Measurements from ENCODE around the gene ZNF407.

The ZNF407 gene

GRCh38 chr18:74929110-74929509 lies 331.4 kb downstream of the ZNF407 start:
- DNase-seq (ENCODE audit: low read depth): no peak

- no peak for DNase-seq (ENCODE audit: low read depth)
These were observed 332.9 kb downstream of the ZNF407 start for GRCh38 chr18:74930616-74931015.

- DNase-seq (ENCODE audit: low read depth): no peak
These were observed 336.3 kb downstream of the ZNF407 start for GRCh38 chr18:74933930-74934329.

DNA sequence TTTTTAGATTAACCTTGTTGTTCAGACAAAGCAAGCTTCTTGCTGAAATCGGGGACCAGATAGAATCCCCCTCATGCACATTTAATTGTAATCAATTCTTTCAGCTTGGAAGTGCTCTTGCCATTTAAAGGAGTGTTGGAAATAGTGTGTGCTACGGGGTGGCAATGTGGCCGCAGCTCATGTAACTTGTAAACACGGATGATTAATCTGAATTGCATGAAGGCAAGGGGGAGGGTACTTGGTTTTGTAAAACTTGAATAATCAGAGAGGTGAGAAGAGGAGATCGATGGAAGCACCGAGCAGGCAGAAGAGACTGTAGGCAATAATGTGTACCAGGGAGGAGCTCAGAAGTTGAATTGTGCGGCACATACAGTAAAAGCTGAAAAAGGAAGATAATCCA lies 337.8 kb downstream of the ZNF407 start:
- no peak for DNase-seq (ENCODE audit: low read depth)

DNA sequence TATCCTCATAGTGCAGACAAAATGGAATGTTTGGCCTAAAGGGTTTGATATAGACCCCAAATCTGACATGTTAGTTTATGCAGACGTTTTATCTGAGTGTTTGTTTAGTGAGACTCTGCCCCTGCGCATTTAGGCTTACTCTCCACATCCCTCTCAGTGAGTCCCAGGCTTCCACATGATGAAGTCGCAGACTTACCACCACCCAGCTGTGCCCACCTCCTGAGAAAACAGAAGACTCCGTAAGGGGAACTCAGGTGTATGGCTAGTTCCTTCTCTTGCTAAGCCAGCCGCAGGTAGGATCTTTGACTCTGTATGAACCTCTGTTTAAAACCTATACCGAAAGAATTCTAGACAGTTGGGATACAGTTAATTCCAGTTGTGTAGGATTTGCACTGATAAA lies 338.7 kb downstream of the ZNF407 start:
- DNase-seq (ENCODE audit: low read depth): no peak

DNA sequence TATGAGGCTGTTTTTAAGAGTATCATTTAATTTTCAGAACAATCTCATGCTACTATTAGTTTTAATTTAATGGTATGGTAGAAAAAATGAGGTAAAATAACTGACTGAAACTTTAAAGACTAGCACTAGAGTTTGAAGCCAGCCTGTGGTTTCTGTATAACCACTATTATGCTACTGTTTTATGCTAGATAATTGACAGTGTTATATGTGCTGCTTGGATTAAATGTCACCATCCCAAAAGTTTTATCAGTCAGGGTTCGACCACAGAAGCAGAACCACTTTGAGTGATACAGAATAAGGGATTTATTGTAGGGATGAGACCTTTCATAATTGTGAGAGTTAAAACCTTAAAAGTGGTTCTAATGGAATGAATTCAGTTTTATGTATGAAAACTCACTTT lies 339.6 kb downstream of the ZNF407 start:
- no peak for DNase-seq (ENCODE audit: low read depth)

- DNase-seq (ENCODE audit: low read depth): no peak
These were observed 343.2 kb downstream of the ZNF407 start for GRCh38 chr18:74940856-74941255.

GRCh38 chr18:74942319-74942910 lies 344.7 kb downstream of the ZNF407 start:
- no peak for DNase-seq (ENCODE audit: low read depth)

- DNase-seq (ENCODE audit: low read depth): no peak
These were observed 347.0 kb downstream of the ZNF407 start for GRCh38 chr18:74944676-74945075.

DNA sequence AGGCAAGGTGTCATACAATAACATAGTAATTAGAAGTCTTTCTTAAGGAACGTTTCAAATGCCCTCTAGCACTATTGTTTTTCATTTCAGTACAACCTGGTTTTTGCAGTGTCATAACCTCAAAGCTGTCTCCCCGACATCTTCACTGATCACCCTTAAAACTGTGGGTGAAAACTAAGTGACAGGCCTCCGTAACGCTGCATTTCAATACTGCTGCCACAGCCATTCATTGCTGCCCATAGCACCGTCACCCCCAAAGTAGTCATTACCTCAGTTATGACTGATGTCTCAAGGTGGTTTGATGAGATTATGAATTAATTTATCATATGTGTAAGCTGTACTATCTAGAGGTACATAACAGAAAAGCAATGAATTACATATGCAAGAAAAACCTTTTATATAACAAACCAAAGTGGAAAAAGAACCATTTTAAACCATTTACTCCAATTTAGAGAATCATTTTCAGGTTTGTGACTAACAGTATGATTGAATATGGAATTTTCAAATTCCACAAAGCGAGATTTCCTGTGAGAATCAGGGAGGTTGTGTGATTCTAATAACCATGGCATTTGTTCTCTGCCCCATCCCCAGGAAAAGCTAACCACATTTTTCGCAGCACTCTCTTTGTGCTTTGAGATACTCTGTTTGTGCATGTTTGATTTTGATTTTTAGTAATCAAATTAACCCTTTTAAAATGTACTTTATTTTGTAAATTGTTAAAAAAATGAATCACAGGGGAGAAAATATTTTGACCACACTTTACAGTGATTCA lies 348.3 kb downstream of the ZNF407 start:
- DNase-seq (ENCODE audit: low read depth): no peak

GRCh38 chr18:74946646-74947375 lies 349.1 kb downstream of the ZNF407 start:
- DNase-seq (ENCODE audit: low read depth): no peak

DNA sequence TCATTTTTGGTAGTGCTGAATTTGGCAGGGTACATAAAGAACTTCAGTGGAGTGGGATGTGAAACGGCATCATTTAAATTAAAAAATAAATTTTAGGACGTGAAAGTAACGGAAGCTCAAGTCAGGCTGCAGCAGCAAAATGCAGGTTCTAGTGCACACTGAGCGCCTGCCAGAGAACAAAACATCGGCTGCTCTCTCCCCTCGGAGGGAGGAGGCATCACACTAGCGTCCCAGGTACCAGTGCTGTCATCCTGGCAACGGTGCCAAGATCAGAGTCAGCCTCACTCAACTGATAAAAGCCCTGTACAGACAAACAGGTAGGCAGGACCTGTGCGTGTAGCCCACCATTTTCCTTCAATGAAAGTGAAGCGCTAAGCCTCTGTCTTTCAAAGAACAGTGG lies 349.7 kb downstream of the ZNF407 start:
- no peak for DNase-seq (ENCODE audit: low read depth)

DNA sequence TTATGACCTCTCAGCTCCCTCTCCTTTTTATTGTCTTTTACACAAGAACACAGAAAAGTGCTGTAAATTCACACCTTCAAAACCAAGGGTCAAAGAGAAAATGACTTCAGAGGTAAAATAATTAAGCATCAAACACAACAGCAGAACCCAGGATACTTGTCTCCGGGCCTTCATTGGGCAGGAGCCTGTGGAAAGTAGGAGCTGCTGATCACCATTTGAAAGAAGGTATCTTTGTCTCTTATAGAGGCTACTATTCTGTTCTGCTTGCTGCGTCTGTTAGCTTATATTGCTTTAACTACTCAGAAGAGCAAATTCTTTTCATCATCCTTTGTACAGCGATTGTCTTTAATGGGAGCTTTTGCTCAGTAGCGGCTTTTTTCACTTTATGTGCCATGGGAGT lies 350.2 kb downstream of the ZNF407 start:
- no peak for DNase-seq (ENCODE audit: low read depth)

GRCh38 chr18:74949611-74950010 lies 351.9 kb downstream of the ZNF407 start:
- no peak for DNase-seq (ENCODE audit: low read depth)

DNA sequence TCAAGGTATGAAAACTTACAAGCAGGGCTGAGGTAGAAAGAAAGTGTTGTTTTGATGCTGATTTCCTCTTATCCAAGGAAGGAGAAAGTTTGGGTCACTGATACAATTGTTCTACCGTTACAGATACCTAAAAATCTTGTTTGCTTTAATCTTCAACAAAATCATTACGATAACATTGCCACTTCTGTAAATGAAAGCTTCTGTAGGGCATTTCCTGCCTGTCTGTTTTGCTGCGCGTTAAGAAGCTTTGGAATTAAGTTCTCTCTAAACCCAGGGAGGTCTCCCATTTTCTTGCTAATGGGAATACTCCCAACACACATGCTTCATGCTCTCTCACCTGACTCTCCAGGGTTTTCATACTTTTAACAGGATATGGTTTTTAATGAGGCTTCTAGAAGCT lies 352.8 kb downstream of the ZNF407 start:
- DNase-seq (ENCODE audit: low read depth): no peak

DNA sequence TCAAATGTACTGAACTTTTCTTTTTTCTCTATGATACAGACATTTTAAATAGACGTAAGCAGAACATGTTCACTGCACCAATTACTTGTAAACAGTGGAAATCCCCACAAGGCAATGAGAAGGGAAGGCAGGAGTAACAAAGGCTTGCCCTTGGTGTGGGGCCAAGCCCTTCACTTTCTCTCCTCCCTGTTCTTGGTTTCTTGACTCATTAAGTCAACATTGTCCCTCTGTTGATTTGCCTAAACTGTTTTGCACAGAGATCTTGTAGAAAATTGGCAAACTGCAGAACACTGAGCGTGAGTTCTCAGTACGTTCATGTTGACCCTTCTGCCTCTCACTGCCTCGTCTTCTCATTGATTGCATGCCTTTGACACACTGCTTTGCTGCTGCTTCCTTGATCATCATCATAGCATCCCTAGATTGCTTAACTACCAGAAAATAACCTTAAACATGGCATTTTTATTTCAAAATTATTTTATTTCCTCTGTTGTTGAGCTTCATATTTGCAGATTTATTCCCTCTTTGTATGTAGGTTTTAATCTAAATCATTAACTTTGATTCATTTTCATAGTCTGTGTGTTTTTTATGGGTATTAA lies 353.6 kb downstream of the ZNF407 start:
- no peak for DNase-seq (ENCODE audit: low read depth)

GRCh38 chr18:74957588-74958224 lies 360.0 kb downstream of the ZNF407 start:
- DNase-seq (ENCODE audit: low read depth): no peak

DNA sequence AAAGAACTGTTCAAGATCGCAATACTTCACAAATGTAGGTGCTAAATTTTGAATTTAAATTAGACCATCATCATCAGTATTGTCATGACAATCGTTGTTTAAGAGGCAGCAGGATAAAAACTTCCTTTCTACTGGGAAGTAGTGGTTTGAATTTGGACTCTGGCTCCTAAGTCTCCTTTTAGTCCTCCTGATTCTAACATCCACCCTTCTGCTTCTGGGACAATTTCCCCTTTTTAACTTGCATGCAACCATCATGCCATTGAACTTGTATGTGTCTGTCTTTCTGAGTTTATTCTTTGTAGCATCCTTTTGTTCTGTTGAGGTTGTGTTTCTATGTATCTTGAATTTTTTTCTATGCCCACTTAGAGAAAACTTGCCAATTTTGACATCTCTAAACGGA lies 361.5 kb downstream of the ZNF407 start:
- no peak for DNase-seq (ENCODE audit: low read depth)

DNA sequence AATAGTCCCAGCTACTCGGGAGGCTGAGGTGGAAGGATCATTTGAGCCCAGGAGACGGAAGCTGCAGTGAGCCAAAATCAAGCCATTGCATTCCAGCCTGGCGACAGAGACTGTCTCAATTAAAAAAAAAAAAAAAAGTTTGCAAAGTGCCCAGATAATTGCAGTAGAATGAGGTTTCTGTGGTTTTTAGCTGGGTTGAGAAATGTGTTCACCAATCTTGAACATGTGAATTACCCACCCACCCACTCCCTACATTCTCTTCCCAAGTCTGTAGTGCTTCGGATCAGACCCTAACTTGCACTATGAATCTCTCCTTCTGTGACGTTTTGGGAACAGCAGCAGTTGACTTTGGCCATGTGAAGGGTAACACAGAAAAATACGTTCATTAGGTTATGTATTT lies 363.9 kb downstream of the ZNF407 start:
- DNase-seq (ENCODE audit: low read depth): no peak

GRCh38 chr18:74963820-74964446 lies 366.3 kb downstream of the ZNF407 start:
- no peak for DNase-seq (ENCODE audit: low read depth)

DNA sequence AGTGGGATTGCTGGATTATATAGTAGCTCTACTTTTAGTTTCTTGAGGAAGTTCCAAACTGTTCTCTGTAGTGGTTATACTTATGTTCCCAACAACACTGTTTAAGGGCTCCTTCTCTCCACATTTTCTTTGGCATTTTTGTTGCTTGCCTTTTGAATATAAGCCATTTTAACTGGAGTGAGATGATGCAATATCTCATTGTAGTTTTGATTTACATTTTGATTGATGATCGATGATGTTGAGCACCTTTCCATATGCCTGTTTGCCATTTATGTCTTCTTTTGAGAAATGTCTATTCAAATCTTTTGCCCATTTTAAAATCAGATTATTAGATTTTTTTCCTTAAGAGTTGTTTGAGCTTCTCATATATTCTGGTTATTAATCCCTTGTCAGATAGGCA lies 368.0 kb downstream of the ZNF407 start:
- DNase-seq (ENCODE audit: low read depth): no peak

- no peak for DNase-seq (ENCODE audit: low read depth)
These were observed 369.8 kb downstream of the ZNF407 start for GRCh38 chr18:74967438-74967837.

Data from T follicular helper cell (primary cell).